ENCODE results near the gene FGF11. TPM values are rescaled to one million over a fixed set of nuclear protein-coding genes. Genes with fewer than 3 reads are reported as not detected.
"Not testable (repeated sequence)": the region's sequence is repeated elsewhere in the genome, so short reads cannot be mapped to it uniquely, and the experiment has no call there.

The FGF11 gene
- total RNA-seq, 2 donors from 2014 or later, result 1.2 to 1.6 TPM

DNA sequence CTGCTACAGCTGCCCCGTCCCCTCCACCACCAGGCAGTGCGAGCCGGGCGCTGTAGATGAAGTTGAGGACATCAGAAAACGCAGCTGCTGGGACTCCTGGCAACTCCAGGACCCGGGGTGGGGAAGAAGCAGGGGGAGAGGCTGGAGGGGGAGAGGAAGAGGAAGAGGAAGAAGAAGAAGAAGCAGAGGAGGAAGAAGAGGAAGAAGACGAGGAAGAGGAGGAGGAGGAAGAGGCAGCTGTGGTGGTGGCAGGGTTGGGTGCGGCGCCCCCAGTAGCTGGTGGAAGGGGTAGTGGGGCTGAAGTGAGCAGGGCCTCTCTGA, 27.0 kb downstream of the FGF11 start:
- Histone ChIP-seq H3K27me3 (no peaks in the 10 kb centered on the region), H3K36me3 (no peaks in the 10 kb centered on the region), H3K9ac (ENCODE audit: low read depth in 2 of 2, low read length in 2 of 2) (no peak overlapping the region), H3K9me3 (no peaks in the 10 kb centered on the region), H3K4me1 (no peaks in the 10 kb centered on the region), H3K4me3 (no peak overlapping the region), H3K27ac (no peak overlapping the region)
- intact Hi-C loops (cut with DNase I), result no loop called here
- no peak for DNase-seq
- TF ChIP-seq, protein P1, sequence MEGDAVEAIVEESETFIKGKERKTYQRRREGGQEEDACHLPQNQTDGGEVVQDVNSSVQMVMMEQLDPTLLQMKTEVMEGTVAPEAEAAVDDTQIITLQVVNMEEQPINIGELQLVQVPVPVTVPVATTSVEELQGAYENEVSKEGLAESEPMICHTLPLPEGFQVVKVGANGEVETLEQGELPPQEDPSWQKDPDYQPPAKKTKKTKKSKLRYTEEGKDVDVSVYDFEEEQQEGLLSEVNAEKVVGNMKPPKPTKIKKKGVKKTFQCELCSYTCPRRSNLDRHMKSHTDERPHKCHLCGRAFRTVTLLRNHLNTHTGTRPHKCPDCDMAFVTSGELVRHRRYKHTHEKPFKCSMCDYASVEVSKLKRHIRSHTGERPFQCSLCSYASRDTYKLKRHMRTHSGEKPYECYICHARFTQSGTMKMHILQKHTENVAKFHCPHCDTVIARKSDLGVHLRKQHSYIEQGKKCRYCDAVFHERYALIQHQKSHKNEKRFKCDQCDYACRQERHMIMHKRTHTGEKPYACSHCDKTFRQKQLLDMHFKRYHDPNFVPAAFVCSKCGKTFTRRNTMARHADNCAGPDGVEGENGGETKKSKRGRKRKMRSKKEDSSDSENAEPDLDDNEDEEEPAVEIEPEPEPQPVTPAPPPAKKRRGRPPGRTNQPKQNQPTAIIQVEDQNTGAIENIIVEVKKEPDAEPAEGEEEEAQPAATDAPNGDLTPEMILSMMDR (IDR thresholded peaks at IDR 0.05), result no peak

DNA sequence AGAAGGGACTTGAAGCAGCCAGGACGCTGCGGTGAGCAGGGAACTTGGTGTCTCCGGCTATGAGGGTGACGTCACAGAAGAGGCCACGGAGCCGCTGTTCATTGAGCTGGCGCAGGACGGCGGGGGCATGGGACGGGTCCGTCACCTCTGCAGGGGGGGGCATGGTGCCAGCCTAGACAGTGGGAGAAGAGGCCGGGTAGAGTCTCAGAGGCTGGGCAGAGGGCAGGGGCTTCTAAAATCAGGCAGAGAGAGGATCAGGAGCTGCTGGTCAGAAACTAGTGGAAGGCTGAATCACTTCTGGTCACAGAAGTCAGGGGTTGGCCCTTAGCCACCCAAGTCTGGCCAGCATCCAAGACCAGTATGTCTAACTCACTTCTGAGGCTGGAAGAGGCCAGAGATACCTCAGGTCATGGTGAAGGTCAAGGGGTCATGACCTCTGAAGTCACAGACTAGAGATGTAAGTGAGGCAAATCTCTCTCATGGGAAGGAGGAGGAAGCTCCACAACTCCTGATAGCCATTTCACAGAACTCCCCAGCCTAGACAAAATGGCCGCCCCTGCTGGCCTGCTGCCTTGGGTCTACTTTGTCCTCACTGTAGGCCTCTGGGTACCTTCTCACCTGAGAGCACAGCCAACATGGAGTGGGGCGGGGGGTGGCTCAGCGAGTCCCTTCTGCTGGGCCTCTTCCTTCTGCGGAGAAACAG, 27.5 kb downstream of the FGF11 start:
- Histone ChIP-seq H3K27ac (peak overlapping the region; percentile 27), H3K27me3 (no peaks in the 10 kb centered on the region), H3K4me1 (no peaks in the 10 kb centered on the region), H3K36me3 (no peaks in the 10 kb centered on the region), H3K9ac (ENCODE audit: low read depth in 2 of 2, low read length in 2 of 2) (no peak overlapping the region), H3K9me3 (no peaks in the 10 kb centered on the region), H3K4me3 (no peak overlapping the region)
- DNase-seq, result peak; percentile 36
- TF ChIP-seq, protein P1 (IDR thresholded peaks at IDR 0.05), result no peak
- intact Hi-C loops (cut with DNase I), result no loop called here

DNA sequence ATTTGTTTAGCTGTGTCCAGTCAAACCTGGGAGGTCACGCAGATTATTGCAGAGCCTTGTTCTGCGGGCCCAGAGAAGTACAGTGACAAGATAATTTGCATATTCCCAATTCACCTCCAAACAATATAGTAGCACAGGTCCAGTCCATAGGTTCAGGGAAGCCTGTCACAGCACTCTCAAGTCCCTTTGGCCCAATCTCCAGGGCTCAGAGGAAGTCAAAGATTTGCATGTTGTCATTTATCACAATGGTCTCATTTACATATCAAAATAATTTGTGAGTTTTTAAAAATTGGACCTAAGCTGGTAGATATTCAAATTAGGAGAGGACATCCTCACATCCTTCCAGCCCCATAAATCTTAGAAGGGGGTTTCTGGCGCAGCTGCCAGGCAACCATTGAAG, 28.2 kb downstream of the FGF11 start:
- H3K9me3 ChIP-seq, result no peaks in the 10 kb centered on the region
- no peaks in the 10 kb centered on the region for H3K27me3 ChIP-seq
- intact Hi-C loops (cut with DNase I), result no loop called here
- H3K9ac ChIP-seq (ENCODE audit: low read depth in 2 of 2, low read length in 2 of 2), result no peak overlapping the region
- H3K4me3 ChIP-seq, result no peak overlapping the region
- TF ChIP-seq, protein P1 (IDR thresholded peaks at IDR 0.05), result no peak
- H3K27ac ChIP-seq, result peak overlapping the region; percentile 27
- no peaks in the 10 kb centered on the region for H3K36me3 ChIP-seq
- no peaks in the 10 kb centered on the region for H3K4me1 ChIP-seq
- no peak for DNase-seq

DNA sequence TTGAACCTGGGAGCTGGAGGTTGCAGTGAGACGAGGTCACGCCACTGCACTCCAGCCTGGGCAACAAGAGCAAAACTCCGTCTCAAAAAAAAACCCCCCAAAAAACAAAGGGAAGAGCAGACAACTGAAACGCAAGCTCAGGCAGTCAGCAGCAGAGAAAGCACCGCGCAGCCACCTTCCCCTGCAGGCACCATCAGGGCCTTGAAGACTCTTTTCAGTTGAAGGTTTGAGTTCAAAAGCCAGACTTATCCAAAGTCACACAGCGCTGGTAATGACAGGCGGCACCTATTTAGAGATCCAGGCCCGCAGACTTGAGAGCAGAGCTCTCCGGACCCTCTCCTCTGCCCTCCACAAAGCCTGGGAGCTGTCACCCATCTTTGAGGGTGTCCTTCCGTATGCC, 29.0 kb downstream of the FGF11 start:
- no peaks in the 10 kb centered on the region for H3K4me1 ChIP-seq
- H3K36me3 ChIP-seq, result no peaks in the 10 kb centered on the region
- H3K4me3 ChIP-seq, result no peak overlapping the region
- H3K27me3 ChIP-seq, result no peaks in the 10 kb centered on the region
- TF ChIP-seq, protein P1 (IDR thresholded peaks at IDR 0.05), result no peak
- H3K9me3 ChIP-seq, result no peaks in the 10 kb centered on the region
- intact Hi-C loops (cut with DNase I), result no loop called here
- no peak for DNase-seq
- H3K27ac ChIP-seq, result no peak overlapping the region
- no peak overlapping the region for H3K9ac ChIP-seq (ENCODE audit: low read depth in 2 of 2, low read length in 2 of 2)

DNA sequence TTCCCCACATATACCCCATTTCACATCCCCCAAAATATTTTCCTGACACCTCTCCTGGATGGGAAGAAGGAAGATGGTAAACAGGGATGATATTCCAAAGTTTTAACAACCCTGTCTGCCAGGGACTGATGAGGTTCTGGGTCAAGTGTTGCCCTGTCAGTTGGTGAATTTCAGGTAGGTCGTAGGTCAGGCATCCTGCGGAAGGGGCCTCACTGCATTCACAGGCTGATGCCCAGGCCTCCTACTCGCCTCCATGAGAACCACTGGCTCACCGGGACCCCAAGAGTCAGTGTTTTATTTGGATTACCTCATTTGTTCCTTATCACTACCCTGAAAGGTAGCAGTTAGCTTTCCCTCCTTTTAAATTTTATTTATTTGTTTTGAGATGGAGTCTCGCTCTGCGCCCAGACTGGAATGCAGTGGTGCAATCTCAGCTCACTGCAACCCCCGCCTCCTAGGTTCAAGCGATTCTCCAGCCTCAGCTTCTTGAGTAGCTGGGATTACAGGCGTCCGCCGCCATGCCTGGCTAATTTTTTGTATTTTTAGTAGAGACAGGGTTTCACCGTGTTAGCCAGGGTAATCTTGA, 29.6 kb downstream of the FGF11 start:
- Histone ChIP-seq H3K36me3 (no peaks in the 10 kb centered on the region), H3K9me3 (no peaks in the 10 kb centered on the region), H3K4me3 (no peak overlapping the region), H3K4me1 (no peaks in the 10 kb centered on the region), H3K27me3 (no peaks in the 10 kb centered on the region), H3K9ac (ENCODE audit: low read depth in 2 of 2, low read length in 2 of 2) (no peak overlapping the region), H3K27ac (no peak overlapping the region)
- DNase-seq, result no peak
- intact Hi-C loops (cut with DNase I), result no loop called here
- TF ChIP-seq, protein P1 (IDR thresholded peaks at IDR 0.05), result no peak

DNA sequence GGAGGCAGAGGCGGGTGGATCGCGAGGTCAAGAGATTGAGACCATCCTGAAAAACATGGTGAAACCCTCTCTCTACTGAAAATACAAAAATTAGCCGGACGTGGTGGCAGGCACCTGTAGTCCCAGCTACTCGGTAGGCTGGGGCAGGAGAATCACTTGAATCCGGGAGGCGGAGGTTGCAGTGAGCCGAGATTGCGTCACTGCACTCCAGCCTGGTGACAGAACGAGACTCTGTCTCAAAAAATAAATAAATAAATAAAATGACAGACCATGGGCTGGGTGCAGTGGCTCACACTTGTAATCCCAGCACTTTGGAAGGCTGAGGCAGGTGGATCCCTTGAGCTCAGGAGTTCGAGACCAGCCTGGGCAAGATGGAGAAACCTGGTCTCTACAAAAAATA, 30.5 kb downstream of the FGF11 start:
- H3K9me3 ChIP-seq; H3K27ac ChIP-seq; intact Hi-C loops (cut with DNase I); H3K4me3 ChIP-seq; H3K4me1 ChIP-seq; H3K9ac ChIP-seq (ENCODE audit: low read depth in 2 of 2, low read length in 2 of 2); DNase-seq; H3K36me3 ChIP-seq; H3K27me3 ChIP-seq: not testable (repeated sequence)

DNA sequence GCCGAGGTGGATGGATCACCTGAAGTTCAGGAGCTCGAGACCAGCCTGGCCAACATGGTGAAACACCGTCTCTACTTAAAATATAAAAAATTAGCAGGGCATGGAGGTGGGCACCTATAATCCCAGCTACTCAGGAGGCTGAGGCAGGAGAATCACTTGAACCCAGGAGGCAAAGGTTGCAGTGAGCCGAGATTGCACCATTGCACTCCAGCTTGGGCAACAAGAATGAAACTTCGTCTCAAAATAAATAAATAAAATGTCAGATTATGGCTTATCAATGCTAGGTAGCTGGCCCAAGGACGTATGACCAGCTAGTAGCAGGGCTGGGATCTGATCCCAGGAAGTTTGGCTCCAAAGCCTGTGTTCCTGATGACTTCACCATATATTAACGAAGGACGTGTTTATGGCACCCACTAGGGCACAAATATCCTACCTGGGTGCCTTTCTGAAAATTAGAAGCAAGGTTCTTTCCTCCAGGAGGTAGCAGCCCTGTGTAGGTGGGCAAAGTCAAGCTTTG, 31.2 kb downstream of the FGF11 start:
- DNase-seq; H3K36me3 ChIP-seq; H3K4me1 ChIP-seq; H3K4me3 ChIP-seq; H3K9ac ChIP-seq (ENCODE audit: low read depth in 2 of 2, low read length in 2 of 2); intact Hi-C loops (cut with DNase I); H3K27me3 ChIP-seq; H3K27ac ChIP-seq; H3K9me3 ChIP-seq: not testable (repeated sequence)

All from colonic mucosa (tissue), 4 donors.